Activated CD4-positive, CD25-positive, alpha-beta regulatory T cell treated with anti-CD3 and anti-CD28 coated beads, Interleukin-2, amount 50 U/mL, for 24 hours (primary cell): ENCODE data around the gene FAM210B.
"Not testable (repeated sequence)": the region's sequence is repeated elsewhere in the genome, so short reads cannot be mapped to it uniquely, and the experiment has no call there.

Experiments
- ATAC-seq, 2 donors: fragments of 150-1000 bp; cut with Tn5 transposase; one replicate each; pipeline ENCODE4 v1.10.0; 2021; ENCODE audit warnings: mild to moderate bottlenecking in 1 of 2, moderate library complexity in 1 of 2

The FAM210B gene

DNA sequence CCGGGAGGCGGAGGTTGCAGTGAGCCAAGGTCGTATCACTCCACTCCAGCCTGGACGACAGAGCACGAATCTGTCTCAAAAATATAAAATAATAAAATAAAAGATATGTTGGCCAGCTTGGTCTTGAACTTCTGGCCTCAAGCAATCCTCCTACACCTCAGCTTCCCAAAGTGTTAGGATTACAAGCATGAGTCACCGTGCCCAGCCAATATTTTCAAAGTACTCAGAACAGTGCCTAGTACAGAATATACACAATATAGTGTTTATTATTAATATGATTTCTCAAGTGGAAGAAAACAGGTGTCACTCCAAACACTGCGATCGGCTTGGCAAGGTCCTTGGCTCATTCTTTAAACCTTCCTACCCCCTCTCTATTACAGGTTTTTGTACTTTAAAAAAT lies 3.1 kb downstream of the FAM210B start:
- no peak for ATAC-seq

DNA sequence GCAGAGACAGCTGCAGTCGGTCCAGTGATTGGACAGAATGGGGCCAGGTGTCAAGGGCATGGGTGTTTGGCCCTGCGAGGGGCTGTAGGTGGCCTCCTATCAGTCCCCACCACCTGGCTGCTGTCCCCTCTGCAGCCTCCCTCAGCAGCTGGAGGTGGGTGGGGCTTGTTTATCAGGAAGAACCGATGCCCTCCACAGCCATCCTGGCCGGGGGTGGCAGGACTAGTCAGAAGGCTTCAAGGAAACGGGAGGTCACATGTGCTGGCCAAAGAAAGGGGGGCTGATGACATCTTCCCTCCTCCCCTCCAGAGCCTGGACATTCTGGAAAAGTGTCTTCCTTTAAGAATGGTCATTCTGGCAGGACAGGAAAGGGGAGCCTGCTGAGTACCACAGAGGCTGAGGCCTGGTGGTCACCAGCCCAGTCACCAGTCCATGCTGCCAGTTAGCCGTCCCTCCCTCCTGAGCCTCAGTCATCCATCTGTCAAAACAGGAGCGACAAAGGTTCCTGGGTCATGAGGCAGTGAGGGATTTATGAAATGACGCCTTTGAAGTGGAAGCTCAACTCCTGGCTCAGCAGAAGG lies 4.1 kb downstream of the FAM210B start:
- no peak for ATAC-seq

DNA sequence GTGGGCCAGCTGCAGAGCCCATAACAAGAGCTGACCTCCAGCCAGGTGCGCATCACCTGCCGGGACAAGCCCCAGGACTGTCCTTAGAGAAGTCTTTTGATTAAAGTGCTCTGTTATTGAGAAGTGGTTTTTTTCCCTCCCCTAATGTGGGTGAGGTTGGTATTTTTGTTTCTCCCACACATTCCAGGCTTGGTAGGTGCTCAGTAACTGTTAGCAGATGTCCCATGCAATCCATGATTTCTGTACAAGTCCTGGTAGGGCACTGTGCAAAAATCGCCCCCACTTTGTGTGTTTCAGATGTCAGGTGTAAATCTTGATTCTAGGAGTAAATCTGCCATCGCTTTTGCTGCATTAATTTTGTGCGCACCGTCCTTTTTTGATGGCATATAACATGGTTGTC lies 4.7 kb downstream of the FAM210B start:
- no peak for ATAC-seq

DNA sequence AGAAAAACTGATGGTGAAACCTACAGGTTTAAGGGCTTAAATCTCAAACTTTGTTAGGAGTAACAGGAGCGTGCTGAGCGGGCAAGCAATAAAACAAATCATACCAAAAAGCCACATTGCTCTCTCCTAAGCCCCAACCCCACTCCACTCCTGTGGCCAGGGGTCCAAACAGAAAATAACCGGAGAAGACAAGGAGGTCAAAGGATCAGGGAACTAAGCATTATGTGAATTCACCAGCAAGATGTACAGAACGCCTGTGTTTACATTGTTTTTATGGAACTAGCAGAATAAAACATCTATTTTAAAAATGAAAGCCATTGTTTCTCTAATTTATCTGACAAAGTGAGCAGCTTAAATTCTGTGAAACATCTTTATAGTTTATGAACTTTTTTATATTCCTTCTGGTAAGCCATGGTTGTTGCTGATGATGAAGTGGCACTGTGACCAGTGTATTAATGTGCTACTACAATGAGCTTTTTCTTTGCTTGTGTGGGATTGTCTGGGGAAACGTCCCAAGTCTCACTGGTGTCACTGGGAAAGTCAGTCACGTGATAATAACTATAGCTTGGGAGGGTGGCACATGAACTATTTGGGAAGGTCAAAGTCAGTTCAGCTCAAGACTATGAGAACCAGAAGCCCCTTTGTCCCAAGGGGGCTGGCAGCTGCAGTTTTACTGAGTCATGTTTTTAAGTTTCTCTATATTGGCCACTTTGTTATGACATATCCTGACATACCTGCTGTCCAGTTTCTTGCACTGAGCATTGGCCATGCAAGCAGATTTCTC lies 9.8 kb downstream of the FAM210B start:
- ATAC-seq: no peak

DNA sequence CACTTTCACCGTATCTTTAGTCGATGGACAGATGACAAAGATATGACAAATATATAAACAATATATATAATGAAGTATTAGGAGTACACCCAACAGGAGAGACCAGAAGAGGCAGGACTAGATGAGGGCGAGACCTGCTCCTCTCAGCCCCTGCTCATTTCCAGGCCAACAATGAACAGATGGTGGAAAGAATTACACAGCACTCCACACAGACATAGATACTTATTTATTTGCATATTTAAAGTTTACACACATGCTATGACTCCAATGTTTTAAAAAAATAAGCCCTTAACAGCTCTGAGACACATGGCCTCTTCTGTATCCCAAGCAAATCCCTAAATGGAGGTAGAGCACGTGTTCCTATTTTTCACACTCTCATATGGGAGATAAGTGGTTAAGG lies 10.4 kb downstream of the FAM210B start:
- no peak for ATAC-seq

DNA sequence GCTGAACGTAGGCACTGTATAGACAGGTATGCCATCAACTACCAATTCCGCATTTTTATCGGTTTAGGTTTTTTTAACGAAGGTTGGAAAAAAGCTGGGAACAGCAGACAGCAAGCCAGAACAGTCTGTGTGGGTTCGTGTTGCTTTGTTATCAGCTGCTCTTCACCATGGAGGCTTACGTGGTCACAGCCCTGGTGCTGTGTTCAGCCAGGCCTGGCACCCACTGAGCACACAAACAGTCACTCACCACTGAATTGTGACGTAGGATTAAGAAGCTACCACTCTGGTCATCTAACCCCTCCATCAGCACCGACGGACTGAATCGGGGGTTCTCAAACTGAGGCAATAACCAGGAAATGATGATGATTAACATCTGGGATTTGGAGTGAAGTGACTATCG lies 13.2 kb downstream of the FAM210B start:
- no peak for ATAC-seq

DNA sequence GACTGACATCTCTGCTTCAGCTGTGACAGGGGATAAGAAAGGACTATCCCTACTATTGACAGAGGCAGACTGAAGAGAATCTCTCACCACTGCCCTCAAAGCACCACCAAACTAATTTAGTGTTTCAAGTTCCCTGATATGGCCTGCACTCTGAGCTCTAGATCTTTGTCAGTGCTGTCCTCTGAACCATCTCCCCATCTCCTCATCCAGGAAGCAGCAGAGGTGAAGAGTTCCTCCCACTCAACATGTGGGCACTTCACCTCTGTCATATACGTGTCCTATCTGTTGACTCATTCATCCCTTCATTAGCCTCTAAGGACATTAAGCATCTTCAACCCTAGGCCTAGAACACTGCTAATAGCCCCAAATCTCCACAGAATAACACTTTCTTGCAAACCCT lies 14.1 kb downstream of the FAM210B start:
- ATAC-seq: peak; percentile 60 to 71

DNA sequence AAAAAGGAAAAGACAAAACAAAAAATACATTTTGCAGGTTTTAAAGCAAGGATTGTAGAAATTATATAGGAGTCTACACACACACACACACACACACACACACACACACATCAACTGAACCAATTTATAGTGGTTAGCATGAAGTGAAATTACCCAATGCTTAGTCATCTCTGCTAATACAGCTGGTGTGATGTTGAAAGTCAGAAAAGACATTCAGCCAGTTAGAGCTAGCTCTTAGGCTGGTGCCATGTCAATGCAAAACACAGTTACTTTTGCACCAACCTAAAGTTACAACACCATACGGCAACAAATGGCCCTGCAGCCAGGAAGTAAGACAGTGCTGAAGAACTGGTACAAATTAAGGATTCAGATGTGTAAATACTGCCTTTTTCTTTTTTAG lies 15.2 kb downstream of the FAM210B start:
- peak; percentile 84 to 94 for ATAC-seq

DNA sequence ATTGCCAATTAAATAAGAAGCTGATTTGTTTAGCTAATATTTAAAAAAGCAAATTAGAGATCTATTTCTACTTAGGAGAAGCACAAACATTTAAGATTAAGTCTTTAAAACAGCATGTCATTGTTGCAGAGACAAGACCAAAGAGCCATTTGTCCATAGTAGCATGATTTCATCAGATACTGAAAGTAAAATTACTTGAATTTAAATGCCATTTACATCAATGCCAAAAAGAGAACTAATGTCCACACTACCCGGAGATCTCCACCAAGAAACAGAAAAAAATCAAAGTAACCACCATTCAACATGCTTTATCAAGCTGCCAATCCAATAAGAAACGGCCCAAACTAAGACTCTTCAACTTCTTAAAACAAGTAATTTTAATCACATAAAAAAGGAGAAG lies 17.6 kb downstream of the FAM210B start:
- no peak for ATAC-seq

DNA sequence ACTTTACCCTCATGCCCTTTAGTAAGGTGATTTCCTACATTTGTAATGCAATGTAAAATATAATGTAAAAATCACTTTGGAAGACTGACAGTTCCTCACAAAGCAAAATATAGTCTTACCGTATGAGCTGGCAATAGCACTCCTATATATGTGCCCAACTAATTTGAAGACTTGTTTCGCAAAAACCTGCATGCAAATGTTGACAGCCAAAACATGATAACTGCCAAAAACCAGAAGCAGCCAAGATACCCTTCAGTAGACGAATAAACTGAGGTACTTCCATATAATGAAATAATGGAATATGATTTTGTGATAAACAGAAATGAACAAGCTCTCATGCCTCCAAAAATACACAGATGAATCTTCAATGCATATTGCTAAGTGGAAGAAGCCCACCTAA lies 19.6 kb downstream of the FAM210B start:
- no peak for ATAC-seq

DNA sequence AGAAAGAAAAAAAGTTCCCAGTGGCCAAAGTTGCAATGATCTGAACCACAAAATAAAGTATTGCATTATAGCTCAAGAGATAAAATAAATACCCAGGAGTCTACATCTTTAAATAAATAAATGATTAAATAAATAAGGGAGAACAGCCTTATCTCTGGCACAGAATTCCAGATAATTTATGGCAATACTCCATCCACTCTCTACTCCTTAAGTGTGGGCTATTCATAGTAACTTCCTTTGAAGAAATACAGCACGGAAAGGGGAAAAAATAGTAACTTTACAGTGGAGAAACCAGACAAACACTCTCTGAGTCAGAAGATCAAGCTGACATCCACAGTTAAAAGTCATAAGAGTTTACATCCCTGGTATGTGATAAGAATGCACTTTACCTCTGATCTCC lies 21.6 kb downstream of the FAM210B start:
- no peak for ATAC-seq

DNA sequence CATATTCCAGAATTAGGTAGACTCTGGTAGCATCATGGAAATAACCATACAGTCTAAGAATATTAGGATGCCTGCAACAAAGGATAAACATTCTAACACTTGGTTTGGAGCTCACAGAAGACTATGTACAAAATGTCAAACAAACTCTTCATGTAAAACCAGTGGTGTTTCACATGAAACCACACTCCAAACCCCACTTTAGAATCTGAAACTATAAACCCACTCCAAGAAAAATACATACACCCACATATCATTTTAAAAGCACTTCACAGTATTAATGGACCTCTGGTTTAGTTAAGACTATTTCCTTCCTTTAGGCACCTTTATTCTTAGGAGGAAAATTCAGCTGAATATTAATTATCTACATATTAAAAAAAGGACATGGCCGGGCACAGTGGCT lies 22.7 kb downstream of the FAM210B start:
- no peak for ATAC-seq

DNA sequence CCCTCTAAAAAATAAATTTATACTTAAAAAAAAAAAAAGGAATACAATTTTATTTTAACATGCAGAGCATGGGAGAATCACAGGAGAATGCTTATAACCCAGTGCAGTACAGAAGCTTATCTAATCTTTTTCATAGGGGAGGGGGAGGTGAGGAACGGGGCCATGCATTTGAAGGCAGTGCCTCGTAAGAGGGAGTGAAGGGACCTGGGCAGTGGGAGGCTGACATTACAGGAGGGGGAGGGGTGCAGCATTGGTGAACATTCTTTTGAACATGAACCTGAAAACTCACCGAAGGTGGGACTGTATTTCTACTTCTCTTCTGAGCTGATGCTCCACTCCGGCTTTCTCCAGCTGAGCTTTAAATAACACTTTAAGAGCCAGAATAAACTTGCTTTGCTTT lies 23.9 kb downstream of the FAM210B start:
- ATAC-seq: no peak

DNA sequence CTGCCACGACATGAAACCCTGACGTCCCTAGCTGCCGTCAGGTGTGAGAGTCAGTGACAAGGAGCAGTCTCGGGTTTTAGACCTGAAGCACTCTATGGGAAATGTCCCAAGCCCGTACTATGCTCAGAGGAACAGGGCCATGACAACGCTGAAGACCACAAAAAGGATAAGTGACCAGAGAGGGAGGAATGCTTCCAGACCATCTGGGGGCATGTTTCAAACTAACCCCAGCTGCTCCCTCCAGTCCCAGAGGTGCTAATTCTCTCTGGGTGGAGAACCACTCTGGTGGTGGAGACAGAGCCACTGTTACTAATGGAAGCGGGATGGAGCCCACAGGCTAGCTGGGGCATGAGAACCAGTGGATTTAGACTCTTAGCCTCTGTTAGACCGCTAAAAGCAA lies 24.6 kb downstream of the FAM210B start:
- no peak for ATAC-seq

DNA sequence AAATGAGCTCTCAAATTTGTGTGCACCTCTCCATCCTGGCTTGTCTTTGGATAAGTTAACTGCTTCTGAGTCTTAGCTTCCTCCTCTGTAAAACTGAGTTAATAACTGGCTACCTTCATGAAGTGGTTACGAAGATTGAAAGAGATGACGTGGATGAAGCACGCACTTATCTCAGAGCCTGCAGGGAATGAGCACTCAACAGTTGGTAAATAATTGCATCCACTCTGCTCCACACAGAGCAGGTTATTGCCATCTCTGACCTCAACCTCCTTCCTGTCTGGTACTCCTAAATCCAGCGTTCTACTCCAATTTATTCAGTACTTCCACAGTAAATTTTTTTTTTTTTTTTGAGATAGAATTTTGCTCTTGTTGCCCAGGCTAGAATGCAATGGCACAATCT lies 26.4 kb downstream of the FAM210B start:
- no peak for ATAC-seq

DNA sequence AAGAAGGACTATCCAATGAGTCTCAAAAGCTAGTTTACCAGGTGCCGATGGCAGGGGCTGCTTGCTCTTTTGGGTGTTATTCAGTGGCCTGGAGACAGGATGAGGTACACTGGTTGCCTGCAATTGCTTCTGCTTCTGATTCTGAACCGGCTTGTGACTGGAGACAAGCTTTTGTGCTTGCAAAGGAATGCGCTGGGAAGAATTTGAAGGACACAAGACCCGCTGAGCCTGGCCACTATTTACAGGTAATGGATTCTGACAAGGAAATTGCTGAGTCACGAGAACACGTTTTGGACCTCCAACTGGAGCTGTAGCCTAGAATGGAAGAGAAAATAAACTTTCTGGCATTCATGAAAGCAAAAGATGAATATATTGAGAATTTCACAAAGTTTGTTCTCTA lies 27.4 kb downstream of the FAM210B start:
- ATAC-seq: no peak

DNA sequence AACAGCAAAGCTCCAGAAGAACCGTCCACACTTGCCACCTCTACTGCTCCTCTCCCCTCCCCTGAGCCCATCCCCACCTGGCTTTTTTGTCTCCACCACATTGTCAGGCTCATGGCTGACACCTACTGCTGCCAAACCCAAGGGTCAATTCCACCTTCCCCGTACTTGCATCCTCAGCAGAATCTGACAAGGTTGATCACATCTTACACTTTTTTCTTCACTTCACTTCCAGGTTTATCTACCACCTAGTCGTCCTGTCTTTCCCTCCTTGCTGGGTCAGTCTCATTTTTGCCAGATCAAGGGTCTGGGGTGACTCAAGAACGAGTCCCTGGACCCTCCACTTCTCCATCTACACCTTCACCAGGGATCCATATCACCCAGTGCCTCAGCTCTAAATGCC lies 30.1 kb downstream of the FAM210B start:
- ATAC-seq: no peak

DNA sequence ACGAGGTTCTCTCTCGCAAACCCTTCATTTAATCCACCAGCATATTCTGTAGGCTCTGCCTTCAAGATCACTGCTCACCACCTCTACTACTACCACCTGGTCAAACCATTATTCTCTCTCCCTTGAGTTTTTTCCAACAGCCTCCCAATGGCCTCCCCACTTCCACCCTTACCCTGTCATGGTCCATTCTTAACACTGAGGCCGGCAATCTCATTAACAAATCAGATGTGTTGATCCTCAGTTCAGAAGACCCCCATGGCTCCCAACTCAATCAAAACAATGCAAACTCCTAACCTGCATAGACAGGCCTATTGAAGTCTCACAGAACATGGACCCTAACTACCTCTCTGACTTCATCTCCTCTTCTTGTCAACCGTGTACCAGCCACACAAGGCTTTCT lies 31.0 kb downstream of the FAM210B start:
- no peak for ATAC-seq

DNA sequence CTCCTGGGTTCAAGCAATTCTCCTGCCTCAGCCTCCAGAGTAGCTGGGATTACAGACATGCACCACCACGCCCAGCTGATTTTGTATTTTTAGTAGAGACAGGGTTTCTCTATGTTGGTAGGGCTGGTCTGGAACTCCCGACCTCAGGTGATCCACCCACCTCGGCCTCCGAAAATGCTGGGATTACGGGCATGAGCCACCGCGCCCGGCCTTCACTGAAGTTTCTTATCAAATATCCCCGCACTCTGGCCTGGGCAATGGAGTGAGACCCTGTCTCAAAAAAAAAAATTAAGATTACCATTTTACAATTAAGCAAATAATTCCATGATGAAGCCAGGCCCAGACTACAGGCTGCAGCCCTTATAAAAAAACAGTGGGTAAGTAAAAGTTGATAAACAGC lies 31.6 kb downstream of the FAM210B start:
- not testable (repeated sequence) for ATAC-seq

DNA sequence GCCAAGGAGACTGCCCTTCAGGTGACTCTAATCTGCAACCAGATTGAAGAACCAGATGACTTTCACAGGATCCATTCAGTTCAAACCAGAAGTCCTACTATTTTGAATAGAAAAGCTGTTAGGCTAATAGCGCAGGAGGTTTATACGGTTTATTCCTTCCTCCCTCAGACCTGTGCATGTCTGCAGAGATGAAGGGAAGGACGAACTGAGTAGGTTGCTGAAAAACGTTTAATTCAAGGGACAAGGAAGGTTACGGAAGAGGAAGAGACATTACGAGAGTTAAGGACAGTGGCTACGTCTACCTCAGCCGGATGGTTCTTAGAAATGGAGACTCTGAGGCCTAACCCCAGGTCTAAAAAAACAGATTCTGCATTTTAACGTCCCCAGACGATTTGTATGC lies 32.3 kb downstream of the FAM210B start:
- ATAC-seq: no peak

DNA sequence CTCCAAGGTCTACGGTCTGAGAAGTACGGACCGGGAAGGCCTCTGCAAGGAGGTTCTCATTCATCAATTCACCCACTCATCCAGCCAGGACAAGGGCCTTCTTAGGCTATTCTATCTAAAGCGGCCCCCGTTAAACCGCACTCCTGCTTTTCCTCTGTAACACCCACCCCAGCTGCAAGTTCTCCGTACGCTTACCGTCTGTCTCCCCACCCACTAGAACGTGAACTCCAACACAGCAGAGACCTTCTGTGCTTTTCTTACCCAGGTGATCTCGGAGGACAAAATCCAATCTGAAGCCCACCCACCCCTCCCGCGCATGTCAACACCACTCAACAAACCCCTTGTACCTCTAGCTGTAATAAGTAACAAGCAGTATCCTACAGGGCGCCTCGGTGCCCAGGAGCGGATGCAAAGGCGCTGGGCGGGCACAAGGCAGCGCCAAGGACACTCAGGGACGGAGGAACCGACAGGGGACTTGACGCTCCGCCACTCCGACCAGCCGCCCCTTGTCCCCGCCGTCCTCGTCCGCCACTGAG lies 32.9 kb downstream of the FAM210B start:
- ATAC-seq: peak; percentile 19 to 25

DNA sequence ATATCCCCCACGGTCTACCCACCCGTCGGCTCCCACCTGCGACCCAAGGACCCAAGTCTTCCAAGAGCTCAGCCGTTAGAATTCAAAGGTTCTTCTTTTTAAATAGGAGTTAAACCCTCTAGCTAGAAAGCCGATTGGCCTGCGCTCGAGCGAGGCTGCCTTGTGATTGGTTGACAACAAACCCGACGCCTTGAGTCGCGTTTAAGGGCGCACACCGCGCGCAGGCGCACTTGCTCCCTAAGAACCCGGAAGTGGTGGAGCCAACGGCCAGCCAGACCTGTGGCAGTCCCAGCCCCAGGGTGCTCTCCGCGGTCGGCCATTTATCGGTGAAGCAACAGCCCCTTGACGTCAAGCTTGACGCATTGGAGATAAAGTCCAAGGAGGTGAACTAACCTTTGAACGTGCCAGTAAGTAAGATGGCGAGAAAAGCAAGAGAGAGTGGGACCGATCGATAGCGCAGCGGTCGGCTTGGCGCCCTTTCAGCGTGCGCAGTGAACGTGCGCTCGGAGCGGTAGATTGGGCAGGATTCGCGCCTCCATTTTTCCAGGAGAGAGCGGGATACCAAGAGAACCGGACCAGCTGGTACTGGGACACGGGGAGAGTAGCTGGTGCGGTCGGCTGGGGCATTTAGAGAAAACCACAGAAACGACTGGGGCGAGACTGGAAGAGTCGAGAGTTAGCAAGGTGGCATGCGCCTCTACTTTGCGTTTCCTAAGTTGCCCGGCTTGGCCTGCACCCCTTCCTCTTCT lies 33.5 kb downstream of the FAM210B start, which contains the start of the genes AURKA and CSTF1:
Gene AURKA (minus strand): TSS at position 84 of the 749 bp plus-strand sequence. CDS start 4,018 bp downstream, outside the sequence.
Gene CSTF1 (plus strand): TSS at position 514 of the 749 bp plus-strand sequence. CDS start 2,908 bp downstream, outside the sequence.
- ATAC-seq: peak; percentile 93 to 95

DNA sequence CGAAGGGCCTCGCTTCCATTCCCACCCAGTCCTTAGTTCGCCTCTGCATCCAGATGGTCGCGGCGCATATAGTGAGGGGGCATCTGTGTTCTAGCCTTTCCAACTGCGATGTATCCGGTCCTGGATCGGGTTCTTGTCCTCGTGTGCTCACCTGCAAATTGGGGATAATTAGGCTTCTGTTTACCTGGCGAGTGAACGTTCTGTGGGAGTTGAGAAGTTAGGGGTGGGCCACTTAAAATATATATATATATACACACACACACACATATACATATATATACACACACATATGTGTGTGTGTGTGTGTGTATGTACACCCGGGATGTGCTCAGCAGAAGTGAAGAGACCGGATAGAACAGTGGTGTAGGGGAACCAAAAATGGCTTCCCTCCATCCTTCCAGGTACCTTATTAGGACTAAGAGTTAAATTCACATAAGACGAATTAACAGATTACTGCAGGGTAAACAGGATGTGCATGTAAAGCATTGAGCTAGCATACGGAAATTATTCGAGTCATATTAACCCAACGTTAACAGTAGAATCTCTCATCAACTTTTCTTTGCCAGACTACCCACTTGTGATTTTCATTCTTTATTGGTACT lies 34.2 kb downstream of the FAM210B start:
- peak in 1 of 2 donors; percentile 3 for ATAC-seq
